NCI-H1694 (cell line): ENCODE data around the gene NGEF.
"Not testable (repeated sequence)": the region's sequence is repeated elsewhere in the genome, so short reads cannot be mapped to it uniquely, and the experiment has no call there.

ENCODE experiments used
- DNase-seq: peaks from one replicate; lab custom pipeline; 2025; lab: John Stamatoyannopoulos, UW

The NGEF gene, protein sequence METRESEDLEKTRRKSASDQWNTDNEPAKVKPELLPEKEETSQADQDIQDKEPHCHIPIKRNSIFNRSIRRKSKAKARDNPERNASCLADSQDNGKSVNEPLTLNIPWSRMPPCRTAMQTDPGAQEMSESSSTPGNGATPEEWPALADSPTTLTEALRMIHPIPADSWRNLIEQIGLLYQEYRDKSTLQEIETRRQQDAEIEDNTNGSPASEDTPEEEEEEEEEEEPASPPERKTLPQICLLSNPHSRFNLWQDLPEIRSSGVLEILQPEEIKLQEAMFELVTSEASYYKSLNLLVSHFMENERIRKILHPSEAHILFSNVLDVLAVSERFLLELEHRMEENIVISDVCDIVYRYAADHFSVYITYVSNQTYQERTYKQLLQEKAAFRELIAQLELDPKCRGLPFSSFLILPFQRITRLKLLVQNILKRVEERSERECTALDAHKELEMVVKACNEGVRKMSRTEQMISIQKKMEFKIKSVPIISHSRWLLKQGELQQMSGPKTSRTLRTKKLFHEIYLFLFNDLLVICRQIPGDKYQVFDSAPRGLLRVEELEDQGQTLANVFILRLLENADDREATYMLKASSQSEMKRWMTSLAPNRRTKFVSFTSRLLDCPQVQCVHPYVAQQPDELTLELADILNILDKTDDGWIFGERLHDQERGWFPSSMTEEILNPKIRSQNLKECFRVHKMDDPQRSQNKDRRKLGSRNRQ

DNA sequence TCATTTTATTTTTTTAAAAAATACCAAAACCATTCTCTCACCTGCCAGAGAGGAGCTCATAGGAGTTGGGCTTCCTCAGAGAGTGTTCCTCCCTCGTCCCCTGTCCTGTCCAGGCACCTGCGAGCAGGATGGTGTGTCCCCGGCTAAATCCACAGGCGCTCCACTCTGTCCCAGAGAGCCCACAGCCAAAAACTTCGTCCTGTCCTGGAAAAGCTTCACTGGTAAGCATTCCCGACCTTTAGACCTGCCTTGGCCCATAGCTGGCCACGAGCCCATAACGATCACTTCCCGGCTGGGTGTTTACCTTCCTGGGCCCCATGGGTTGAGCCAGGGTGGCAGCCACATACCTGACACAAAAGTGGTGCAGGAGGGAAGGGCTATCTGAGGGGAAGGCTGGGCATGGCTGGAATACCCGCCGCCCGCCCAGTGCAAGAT is at the start of gene NGEF:
TSS of gene NGEF (minus strand) at position 230 of the 435 bp plus-strand sequence. CDS start 38,366 bp downstream, outside the sequence.
- DNase-seq: no peak

DNA sequence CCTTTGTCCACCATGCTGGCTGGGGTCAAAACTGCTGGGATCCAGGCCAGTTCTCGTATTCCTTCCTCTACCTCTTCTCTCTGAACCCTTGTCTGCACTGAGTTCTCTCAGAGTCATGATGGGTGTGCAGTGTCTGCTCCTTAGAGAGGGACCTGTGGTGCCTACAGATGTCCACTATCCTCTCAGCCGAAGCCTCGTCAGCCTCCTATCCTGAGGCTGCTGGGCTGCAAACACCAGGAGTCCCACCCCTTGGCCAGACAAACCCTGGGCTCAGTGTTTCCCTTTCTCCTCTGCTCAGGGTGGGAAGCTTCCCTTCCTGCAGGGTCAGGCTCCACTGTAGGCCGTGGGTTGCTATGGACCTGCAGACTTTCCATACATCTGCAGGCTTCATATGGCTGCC is 49.4 kb upstream of the NGEF start:
- no peak for DNase-seq

DNA sequence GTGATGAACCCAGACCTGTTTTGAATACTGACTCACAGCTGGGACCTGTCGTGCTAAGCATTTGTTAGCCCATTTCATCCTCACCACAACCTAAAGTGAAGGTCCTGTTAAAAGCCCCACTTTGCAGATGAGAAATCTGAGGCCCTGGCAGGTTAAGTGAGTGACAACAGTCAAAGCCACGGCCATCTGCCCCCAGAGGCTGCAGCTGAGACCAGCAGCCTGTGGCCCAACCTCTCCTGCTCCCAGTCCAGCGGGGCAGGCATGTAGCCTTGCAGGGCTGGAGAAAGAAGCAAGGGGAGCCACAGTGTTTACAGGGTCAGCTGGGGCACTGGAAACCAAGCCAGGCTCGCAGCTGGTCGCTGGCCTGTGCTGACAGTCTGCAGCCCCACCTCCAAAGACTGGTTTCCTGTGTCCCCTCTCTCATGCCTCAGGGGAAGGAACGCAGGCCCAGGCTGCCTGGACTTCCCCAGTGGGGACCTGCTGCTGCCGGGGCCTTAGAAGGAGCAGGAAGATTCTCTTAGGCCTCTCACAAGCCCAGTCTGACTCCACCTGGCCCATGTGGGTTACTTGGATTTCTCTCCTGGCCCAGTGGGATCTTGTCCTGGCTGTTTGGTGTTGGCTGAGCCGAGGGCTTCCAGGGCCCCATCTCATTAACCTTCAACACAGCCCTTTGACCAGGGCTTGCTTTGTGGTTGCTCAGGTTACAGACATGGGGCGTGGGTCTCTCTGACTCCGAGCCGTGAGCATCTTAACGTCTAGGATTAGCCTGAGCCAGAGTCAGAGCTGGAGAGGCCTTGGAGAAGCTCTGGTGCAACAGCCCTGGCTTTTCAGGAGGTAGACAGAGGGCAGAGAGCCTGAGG is 48.8 kb upstream of the NGEF start:
- no peak for DNase-seq

DNA sequence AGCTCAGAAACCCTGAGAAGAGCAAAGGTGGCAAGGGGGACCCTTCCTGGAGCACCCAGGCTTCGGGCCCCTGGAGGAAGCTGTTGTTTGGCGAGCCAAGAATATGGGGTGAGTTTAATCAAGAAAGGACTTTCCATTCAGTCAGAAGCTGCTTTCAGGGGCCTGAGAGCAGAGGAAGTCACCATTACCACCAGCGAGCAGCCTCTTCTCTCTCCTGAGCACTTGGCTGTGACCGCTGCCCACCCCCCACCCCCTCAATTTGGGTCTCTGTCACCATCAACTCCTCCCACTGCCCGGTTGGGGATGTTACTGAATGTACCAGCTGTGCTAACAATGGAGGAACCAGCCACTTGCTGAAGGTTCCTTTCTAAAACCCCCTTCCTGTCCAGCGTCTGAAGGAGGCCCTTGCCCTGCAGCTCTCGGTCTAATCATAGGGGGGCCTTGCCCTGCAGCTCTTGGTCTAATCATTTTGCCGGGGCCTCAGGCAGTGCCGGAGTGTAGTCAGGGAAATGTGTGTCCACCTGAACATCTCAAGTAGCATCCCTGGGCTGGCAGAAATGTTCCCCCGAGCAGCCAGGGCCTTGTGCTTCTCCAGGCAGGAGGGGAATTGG is 48.0 kb upstream of the NGEF start:
- DNase-seq: no peak

DNA sequence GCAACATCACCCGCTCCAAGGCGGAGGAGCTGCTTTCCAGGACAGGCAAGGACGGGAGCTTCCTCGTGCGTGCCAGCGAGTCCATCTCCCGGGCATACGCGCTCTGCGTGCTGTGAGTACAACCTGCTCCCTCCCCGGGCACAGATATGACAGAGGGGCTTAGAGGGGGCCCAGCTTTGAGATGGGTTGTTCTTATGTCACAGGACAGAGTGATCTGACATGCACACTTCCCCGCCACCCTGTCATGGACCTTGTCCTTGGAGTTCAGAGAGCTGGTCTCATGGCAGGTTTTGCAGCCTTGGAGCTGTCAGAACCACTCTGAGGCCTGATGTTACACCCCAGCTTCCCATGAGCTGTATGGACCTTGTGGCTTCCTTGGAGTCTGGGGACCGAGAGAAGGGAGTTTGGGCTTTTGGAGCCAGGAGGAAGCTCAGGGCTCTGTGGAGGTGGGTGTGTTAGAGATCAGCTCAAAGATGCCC is 47.5 kb upstream of the NGEF start:
- no peak for DNase-seq

DNA sequence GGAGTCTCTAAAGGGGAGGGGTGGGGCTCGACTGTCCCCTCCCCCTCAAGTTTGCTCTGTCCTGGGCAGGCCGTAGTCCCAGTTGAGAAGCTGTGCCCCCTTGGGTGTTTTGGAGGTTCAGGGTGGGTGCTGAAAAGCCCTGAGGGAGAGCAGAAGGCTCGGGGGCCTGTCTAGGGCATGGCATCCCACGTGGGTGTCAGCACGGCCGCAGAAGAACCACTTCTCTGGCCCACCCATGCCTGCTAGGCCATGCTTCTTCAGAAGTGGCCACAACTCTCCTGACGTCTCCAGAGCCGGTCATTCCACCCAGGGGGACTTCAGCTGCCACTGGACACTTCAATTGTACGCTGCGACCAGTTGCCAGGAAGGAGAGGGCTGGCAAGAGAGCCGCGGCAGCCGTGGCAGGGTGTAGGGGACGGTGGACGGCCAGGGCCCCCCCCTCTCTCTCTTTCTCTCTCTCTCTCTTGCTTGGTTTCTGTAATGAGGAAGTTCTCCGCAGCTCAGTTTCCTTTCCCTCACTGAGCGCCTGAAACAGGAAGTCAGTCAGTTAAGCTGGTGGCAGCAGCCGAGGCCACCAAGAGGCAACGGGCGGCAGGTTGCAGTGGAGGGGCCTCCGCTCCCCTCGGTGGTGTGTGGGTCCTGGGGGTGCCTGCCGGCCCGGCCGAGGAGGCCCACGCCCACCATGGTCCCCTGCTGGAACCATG is 46.9 kb upstream of the NGEF start, which contains the start of gene INPP5D:
TSS of gene INPP5D (plus strand) at position 546 of the 704 bp plus-strand sequence. CDS start at position 683, 137 bp downstream.
- no peak for DNase-seq

DNA sequence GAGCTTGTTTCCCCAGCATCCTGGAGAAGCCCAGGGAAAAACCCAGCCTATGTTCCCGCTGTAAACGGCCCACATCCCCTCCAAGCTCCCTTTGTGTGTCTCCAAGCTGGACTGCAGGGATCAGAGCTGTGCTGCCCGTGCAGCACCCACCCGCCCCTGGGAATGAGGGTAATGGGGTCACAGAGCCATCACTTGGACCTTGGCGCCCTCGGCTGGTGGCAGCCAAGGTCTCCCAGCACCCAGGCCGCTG is 46.4 kb upstream of the NGEF start:
- DNase-seq: no peak

DNA sequence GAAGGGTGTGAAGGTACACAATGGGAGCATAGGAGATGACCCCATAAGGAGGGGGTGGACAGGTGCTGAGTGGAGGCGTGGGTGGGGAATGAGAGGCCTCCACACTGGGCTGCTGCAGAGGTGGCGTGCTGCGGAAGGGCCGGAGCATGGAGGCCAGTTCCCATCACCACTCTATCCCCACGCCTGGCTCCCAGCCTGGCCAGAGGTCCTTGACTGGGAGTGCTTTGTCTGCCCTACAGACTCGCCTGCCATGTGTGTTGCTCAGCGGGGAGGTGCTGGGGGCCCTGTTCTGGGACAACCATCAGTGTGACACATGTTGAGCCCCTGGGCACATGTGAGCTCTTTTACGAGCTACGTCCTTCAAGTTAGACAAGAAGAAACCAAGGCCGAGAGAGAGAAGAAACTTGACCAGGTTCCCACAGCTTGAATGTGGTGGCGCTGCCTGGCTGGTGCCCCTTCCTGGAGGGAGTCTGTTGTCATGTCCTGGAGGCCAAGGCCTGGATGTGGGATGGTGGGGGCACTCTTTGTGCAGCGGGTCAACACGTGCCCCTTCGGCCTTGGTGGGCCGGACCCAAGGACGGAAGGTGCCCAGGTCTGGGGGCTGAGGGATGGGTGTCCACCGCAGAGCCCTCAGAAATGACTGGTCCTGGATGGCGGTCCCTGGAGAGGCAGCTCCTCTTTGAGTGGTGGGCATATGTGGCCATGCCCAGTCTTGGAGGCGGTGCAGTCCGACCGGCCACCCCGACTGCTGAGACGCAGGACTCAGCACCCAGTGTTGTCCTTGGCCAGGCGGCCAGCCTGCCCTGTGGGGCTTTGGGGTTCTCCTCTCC is 45.9 kb upstream of the NGEF start:
- DNase-seq: no peak

DNA sequence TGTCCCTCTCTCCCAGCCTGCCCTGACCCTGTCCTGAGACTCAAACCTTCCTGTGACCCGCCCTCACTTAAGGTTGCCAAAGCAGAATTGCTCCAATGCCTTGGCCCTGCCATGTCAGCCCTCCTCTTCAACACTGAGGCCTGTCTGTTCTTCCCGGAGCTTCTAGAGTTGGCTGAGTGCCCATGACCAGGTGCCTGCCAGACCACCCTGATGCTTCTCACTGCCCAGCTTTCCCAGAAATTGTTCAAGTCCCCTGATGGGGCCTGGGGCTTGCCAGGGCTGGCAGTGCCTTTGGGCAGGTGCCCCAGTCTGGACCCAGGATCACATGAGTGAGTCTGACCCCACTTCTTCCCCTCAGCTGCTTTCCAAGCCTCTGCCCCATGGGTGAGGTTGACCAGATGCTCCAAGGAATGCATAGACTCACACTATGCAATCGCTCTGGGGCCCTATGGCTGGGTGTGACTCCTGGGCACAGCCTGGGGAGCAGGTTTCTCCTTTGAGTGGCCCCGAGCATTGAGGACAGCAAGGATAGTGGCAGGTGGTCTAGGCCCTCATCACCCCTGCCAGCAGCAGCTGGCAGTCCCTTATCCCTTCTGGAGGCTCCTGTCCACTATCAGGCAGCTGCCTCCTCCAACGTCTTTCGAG is 44.0 kb upstream of the NGEF start:
- DNase-seq: no peak

DNA sequence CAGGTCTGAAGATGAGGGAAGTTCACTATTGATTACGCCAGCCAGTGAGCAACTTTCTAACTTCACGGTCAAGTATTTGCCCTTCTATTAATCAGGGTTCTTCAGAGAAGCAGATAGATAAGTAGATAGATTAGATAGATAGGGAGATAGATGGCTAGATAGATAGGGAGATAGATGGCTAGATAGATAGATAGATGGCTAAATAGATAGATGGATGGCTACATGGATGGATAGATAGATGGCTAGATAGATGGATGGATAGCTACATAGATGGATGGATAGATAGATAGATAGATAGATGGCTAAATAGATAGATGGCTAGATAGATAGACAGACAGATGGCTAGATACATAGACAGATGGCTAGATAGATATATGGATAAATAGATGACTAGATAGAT is 42.3 kb upstream of the NGEF start:
- no peak for DNase-seq

DNA sequence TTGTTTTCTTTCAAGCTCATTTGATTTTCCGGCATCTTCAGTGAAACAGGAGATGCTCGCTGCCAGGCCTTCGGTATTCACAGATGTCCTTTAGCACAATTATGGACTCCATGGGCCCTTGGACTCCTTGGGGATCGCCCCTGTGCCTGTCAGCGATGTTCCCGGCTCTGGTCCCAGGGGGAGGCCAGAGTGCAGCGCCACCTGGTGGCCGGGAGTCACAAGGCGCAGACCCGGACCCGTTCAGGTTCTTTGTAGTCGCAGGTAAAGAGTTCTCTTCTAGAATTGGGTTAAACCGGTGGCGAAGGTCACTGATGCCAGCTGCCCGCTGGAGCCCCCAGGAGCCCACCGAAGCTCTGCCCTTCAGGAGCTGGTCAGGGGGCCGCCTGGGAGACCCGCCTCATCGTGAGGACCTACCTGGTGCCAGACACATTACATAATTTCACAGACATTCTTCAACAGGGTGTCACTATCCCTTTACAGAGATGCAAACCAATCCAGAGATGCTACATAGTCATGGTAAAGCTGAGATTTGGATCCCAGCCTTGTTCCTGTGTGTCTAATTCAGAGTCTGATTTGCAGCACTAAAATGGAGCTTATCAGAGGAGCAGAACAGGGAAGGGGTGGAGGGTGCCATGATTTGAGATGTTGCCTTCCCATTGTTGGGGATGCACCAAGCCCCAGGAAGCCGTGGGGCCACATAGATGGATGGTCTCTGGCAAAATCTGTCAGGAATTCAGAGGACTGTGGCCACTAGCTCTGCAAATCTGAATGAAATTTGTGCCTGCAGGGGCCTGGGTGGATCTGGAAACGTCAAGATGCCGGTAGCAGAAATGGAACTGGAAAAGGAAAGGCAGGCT is 41.1 kb upstream of the NGEF start:
- peak; percentile 13 for DNase-seq

DNA sequence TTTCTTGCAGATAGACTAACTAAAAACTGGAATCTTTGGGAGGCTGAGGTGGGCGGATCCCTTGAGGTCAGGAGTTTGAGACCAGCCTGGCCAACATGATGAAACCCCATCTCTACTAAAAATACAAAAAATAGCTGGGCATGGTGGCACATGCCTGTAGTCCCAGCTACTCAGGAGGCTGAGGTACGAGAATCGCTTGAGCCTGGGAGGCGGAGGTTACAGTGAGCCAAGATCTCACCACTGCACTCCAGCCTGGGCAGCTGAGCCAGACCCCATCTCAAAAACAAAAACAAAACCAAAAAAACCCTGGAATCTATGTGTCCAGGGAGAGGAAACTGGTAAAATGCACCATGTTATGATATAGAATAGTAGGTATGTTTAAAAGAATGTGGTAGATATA is 39.5 kb upstream of the NGEF start:
- not testable (repeated sequence) for DNase-seq

DNA sequence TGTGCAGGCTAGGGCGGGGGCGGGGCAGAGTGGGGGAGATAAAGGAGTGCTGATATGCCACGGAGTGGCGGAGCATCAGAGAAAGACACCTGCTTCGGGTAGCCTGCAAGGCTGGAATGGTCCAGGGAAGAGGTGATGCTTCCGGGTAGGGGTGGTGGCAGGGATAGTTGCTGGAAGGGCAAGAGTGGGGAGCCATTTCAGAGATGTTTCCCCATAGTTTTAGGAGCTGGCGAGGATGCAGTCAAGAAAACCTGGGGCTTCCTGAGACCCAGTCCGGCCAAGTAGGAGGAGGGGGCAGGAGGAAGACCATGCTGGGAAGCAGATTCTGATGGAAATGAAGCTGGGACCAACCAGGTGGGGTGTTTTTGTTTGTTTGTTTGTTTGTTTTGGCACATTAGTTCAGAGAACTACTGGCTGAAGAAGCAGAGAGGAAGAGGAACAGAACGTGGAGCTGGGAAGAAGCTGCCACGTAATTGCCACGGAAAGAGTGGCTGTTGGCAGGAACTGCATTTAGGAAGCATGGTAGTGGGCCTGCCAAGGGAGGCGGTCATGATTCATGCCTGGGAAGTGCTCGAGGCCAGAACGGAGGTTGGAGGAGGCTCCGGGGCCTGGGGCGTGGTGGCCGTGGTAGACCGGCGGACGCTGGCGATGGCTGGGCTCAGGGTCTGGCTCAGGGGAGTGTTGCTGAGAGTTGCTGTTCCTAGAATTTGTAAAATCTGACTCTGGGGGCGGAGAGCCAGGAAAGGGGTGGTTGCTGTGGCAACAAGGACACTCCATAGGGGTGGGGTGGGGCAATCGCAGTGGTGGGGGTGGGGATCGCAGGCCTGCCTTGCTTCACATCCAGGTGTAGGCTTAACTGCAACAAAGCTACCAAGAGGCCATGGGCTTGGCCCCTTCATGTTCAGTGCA is 38.4 kb upstream of the NGEF start:
- no peak for DNase-seq

DNA sequence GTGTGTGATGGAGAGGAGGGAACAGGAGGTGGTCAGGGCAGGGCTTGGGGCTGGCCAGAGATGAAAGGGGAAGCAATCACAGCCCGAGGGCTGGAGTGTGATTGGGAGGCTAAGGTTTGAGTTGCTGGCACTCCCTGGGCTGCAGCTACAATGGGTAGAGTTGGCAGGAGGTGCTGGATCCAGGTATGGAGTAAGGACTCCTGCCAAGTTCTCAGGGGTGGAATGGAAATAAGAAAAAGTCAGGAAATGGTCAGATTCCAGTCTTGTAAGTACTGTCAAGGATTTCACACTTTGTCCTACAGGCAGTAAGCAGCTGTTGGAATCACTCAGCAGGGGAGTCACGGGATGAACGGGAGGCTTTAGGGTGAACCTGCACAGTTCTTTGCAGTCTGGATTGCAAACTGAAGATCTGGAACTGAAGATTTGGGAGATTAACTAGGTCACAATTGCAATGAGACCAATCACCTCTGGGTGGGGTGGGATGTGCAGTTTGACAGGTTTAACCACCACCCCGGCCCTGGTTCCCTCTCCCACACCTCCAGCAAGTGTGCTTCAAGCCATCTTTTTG is 36.2 kb upstream of the NGEF start:
- DNase-seq: no peak

DNA sequence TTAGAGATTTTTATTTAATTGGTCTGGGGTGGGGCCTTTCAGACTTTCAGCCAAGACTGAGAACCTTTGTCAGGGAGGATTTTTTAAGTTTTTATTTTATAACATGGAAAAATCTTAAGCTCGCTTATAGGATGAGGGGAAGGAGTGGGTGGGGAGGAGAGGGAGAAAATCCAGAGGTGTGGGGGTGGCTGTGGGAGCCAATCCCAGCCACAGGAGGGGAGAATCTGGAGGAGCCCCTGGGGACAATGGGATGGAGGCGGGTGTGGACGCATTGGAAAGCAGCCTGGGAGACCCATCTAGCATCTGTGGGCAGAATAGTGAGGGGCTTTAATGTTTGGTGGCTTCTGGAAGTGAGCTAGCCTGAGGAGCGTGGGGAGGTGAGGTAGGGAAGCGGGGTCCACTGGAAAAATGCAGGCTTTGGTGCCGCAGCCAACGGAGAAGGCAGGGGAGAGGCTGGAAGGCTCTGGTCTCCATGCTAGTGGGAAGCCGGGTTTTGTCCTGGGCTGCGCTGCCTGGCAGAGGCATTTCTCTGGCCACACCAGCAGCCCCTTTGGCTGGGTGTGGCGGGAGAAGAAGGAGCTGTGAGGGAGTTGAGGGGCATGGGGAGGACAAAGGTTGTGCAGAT is 35.6 kb upstream of the NGEF start:
- DNase-seq: no peak

DNA sequence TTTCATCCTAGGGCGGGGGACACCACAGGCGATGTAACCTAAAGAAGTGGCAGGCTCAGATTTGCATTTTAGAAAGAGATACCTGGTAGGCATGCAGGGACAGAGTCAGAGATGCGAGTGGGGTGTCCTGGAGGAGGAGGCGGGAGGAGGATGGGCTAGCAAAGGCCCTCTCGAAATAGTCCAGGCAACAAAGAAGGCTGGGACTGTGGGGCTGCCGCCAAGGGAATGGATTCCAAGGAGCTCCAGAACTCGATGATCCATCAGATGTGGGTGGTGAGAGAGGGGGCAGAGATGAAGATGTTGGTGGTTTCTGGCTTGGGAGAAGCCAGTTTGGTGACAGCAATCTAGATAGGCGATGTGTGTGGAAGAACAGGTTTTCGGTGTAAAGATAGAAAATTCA is 34.6 kb upstream of the NGEF start:
- DNase-seq: no peak

DNA sequence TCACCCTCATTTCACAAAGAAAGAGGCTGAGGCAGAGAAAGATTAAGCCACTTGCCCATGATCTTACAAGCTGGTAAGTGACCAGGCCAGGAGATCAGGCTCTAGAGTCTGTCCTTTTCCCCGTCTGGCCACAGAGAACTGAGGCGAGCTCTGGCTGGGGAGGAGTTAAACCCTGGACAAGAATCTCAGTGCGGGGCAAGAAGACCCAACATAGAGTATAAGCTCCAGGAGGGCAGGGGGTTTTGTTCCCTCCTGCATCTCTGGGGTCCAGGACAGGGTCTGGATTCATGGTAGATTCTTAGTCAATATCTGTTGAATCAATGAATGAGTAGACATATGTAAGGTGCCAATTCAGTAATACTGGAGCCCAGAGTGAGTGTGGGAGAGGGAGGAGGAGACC is 34.1 kb upstream of the NGEF start:
- DNase-seq: no peak
